HG03196 (cell line): Measurements from ENCODE around the gene NACA2.
"Not testable (repeated sequence)": the region's sequence is repeated elsewhere in the genome, so short reads cannot be mapped to it uniquely, and the experiment has no call there.

Experiments
- ATAC-seq: cut with Tn5 transposase; IDR thresholded peaks from one replicate; pipeline ENCODE4 v1.9.1; 2021; ENCODE audit not compliant: unreplicated experiment

Gene NACA2

DNA sequence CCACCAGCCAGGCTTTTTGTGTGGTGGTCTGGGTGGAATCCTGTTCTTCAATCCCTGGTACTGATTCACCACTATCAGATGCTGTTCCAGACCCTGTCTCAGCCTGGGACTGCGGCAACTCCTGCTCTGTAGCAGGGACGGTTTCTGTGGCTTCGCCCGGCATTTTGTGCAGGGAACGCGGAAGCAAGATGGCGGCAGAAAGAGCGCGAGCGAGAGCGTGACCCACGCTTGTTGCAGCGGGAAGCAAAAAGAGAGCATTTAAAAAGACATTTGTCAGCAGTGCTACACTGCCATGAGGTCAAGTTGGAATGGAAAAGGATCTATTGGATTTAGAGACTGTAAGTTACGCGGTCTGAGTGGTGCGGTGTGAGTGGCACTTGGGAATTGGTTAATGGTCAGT, at the start of gene NACA2:
NACA2 (minus strand) TSS at position 202 of the 400 bp plus-strand sequence; CDS start at position 163, 39 bp downstream.
- no peak for ATAC-seq

DNA sequence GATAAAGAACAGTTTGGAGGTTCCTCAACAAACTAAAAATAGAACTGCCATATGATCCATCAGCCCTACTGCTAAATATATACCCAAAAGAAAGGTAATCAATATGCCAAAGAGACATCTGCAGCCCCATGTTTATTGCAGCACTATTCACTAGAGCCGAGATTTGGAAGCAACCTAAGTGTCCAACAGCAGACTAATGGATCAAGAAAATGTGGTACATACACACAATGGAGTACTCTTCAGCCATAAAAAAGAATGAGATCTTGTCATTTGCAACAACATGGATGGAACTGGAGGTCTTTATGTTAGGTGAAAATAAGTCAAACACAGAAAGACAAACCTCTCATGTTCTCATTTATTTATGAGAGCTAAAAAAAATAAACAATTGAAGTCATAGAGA, 48.8 kb upstream of the NACA2 start:
- ATAC-seq = no peak

DNA sequence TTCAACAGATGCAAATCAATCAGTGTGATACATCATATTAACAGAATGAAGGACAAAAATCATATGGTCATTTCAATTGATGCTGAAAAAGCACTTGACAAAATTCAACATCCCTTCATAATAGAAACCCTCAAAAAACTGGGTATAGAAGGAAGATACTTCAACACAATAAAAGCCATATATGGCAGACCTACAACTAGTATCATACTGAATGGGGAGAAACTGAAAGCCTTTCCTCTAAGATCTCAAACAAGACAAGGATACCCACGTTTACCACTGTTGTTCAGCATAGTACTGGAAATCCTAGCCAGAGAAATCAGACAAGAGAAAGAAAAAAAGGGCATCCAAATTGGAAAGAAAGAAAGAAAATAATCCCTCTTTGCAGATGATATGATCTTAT, 47.1 kb upstream of the NACA2 start:
- no peak for ATAC-seq

DNA sequence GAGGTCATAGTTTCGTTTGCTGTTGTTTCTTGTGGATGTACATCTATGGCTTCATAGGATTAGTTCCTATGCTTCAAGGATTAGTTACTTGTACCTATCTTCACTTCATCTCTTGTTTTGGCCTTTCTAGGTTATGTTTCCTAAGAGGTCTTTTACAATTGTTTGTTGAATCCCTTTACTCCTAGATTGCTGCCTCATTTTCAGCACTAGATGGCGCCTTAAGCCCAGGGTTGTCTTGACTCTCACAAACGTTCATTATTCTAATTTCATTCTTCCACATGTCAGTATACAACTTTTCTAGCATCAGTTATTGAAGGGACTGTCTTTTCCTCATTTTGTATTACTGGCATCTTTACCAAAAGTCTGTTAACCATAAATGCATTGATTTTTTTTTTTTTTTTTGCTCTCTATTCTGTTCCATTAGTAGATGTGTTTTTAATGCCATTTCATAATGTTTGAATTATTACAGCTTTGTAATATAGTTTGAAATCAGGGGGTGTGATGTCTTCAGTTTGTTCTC, 45.0 kb upstream of the NACA2 start:
- no peak for ATAC-seq

DNA sequence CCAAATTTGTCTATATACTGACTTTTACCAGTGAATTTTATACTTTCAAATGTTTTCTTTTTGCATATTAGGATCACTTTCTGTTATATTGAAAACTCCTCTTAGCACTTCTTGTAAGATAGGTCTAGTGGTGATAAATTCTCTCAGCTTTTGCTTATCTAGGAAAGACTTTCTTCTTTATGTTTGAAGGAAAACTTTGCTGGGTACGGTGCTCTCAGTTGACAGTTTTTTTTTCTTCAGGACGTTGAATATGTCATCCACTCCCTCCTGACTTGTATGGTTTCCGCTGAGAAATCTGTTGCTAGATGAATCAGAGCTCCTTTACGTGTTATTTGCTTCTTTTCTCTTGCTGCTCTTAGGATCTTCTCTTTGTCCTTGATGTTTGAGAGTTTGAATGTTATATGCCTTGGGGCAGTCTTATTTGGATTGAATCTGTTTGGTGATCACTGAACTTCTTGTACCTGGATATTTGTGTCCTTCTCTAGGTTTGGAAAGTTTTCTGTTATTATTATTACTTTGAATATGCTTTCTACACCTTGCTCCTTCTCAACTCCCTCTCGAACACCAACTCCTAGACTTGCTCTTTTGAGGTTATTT, 44.0 kb upstream of the NACA2 start:
- no peak for ATAC-seq

DNA sequence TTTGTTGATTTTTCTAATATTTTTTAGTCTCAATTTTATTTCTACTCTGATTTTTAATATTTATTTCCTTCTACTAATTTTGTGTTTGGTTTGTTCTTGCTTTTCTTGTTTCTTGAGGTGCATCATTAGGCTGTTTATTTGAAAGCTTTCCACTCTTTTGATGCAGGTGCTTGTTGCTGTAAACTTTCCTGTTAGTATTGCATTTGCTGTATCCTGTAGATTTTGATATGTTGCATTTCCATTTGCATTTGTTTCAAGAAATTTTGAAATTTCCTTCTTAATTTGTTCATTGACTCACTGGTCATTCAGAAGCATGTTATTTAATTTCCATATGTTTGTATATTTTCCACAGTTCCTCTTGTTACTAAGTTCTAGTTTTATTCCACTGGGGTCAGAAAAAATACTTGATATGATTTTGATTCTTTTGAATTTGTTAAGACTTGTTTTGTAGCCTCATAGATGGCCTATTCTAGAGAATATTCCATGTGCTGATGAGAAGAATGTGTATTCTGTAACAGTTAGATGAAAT, 43.1 kb upstream of the NACA2 start:
- ATAC-seq = no peak

DNA sequence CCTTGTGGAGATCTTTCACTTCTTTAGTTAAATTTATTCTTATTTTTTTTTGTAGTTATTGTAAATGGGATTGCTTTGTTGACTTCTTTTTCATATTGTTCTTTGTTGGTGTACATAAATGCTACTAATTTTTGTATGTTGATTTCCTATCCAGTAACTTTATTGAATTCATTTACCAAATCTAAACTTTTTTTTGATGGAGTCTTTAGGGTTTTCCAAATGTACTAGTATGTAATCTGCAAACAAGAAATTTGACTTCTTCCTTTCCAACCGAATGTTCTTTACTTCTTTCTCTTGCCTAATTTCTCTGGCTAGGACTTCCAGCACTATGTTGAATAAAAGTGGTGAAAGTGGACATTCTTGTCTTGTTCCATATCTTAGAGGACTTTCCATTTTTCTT, 41.8 kb upstream of the NACA2 start:
- ATAC-seq = no peak

DNA sequence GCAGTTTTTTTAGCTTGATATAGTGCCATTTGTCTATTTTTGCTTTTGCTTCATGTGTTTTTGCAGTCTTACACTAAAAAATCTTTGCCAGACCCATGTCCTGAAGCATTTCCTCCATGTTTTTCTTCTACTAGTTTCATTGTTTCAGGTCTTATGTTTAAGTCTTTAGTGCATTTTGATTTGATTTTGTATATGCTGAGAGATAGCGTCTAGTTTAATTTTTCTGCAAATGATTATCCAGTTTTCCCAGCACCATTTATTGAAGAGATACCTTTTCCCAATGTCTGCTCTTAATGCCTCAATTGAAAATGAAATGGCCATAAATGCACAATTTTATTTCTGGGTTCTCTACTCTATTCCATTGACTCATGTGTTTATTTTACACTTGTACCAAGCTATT, 40.8 kb upstream of the NACA2 start:
- ATAC-seq = no peak

DNA sequence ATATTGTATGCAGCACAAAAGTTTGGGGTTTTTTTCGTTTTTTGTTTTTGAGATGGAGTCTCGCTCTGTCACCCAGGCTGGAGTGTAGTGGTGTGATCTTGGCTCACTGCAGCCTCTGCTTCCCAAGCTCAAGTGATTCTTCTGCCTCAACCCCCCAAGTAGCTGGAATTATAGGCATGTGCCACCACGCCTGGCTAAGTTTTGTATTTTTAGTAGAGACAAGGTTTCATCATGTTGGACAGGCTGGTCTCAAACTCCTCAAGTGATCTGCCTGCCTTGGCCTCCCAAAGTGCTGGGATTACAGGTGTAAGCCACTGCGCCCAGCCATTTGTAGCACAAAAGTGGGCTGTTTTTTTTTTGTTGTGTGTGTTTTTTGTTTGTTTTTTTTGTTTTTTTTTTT, 37.1 kb upstream of the NACA2 start:
- ATAC-seq = not testable (repeated sequence)

DNA sequence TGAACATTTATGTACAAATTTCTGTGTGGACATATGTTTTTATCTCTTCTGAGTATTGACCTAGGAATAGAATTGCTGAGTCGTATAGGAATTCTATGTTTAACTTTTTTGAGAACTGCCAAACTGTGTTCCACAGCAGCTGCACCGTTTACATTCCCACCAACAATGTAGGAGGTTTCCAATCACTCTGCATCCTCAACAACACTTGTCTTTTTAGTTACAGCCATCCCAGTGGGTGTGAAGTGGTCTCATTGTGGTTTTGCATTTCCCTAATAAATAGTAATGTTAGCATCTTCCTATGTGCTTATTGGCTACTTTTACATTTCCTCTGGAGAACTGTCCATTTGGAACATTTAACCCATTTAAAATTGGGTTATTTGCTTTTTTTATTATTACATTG, 36.6 kb upstream of the NACA2 start:
- ATAC-seq = no peak

DNA sequence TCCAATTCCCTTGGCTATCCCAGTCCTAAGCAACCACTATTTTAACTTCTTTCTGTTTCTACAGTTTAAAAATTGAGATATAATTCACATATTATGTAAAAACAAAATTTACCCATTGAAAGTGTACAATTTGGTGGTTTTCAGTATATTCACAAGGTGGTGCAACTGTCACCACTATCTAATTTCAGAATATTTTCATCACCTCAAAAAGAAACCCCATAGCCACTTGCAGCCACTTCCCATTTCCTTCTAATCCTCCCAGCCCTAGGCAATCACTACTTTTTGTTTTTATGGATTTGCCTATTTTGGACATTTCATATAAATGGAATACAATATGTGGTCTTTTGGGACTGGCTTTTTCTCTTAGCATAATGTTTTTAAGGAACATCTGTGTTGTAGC, 36.1 kb upstream of the NACA2 start:
- no peak for ATAC-seq

DNA sequence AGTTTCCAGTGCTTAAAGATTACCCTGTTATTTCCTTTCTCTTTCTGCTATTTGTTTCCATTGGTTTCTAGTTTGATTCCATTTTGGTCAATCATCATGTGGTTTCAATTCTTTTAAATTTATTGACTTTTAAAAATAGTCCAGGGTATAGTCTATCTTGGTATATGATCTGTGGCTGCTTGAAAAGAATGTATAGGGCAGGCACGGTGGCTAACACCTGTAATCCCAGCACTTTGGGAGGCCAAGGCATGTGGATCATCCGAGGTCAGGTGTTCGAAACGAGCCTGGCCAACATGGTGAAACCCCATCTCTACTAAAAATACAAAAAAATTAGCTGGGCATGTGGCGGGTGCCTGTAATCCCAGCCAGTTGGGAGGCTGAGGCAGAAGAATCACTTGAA, 34.5 kb upstream of the NACA2 start:
- no peak for ATAC-seq

DNA sequence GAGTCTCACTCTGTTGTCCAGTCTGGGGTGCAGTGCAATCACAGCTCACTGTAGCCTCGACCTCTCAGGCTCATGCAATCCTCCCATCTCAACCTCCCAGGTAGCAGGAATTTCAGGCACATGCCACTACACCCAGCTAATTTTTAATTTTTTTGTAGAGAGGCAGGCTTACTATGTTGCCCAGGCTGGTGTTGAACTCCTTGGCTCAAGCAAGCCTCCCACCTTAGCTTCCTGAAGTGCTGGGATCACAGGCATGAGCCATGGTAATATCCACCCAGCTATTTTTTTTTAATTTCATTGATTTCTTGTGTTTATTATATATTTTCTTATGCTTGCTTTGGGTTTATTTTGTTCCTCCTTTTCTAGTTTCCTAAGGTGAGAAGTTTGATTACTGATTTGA, 33.9 kb upstream of the NACA2 start:
- ATAC-seq = no peak

DNA sequence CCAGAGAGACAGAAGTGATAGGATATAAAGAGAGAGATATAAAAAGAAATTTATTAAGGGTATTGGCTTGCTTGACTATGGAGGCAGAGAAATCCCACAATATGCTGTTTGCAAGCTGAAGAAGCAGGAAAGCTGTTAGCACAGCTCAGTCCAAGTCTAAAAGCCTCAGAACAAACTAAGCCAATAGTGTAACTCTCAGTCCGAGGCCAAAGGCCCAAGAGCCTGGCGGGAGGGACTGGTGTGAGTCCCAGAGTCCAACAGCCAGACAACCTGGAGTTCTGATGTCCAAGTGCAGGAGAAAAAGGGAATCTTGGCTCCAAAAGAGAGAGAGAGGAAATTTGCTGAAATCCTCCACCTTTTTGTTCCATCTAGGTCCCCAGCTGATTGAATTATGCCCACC, 30.3 kb upstream of the NACA2 start:
- ATAC-seq = no peak

DNA sequence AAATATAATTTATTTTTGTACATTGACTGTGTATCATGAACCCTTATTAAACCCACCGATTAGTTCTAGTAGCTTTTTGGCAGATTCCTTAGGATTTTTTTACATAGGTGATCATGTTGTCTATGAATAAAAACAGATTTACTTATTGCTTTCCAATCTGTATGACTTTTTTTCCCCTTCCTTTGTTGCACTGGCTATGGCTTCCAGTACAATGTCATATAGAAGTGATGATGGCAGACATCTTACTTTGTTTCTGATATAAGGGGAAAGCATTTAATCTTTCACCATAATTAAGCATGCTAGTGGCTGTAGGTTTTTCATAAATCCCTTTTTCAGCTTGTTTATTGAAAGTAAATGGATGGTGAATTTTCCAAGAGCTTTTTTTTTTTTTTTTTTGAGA, 28.9 kb upstream of the NACA2 start:
- no peak for ATAC-seq

DNA sequence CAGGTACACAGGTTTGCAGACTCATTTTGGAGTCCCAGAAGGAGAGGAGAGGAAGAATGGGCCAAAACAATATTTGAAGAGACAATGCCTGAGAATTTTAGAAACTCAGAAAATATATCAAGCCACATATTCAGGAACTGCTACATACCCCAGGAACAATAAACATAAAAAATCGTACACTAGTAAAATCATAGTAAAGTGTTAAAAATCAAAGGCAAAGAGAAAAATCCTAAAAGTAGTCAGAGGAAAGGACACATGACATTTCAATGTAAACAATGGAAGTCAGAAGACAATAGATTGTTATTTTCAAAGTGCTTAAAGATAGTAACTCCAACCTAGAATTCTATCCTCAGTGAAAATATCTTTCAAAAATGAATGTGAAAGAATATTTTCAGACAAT, 28.5 kb upstream of the NACA2 start:
- ATAC-seq = no peak

DNA sequence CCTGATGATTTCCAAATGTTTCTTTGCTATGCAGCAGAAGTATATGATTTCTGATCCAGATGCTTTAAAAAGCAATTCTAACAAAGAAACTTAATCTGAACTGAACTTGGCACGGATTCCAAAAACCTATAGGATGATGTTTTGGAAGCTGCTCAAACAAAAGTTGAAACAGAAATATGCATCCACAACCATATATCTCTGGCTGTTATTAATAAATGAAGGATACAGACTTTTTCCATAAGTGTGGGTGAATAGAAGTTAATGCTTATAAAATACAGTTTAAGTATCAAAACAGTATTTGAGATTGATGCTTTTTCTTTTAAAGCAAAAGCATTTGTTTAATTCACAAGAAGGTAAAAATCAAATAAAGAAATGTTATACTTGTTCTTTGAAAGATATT, 27.9 kb upstream of the NACA2 start:
- ATAC-seq = no peak

DNA sequence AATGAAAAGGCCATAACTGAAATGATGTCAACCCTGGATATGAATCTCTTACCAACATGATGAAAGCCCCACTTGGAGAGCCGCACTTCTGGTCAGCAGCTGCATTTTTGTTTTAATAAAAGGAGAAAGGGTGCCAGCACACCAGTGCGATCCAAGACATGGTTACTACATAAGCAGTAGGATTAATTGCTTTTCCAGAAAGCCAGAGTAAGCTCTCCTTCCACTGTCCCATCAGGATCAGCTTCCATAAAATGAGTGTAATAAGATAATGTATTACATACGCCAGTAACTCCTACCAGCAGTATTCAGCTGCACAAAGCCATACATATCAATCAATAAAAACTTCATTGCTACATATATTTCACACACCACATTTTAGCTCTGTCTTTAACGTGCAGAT, 26.3 kb upstream of the NACA2 start:
- no peak for ATAC-seq

DNA sequence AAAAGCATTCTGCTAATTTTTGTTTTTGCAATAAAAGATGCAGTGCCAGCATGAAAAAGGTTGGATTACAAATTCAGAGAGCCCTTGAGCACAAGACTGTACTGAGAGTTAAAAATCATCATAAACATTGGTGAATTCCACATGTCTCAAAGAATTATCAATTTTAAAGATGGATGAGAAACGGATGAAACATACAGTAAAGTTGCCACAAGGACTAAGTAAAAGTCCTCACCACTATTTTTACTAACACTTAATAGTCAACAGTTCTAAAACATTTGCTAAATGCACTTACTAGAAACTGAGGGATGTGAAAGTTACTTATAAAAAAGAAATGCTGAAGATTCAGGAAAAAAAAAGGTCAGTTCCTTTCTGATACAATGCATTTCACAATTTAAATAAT, 25.8 kb upstream of the NACA2 start:
- no peak for ATAC-seq

DNA sequence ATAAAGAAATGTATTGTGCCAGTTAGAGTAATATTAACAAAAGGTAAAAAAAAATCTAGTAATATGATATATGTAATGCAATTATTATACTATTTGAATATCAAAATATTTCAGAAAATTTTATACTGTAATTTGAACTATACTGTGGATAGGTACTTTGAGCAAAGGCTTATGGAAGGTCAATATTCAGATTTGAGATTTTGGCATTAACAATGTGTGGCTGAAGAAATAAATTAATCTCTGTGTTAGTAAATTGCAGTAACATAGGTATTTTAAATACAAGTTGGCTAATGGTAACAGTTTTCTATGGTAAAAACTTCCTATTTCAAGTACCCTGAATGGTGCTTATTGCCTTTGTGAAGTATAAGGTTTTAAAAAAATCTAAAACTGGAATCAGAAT, 23.2 kb upstream of the NACA2 start:
- no peak for ATAC-seq

DNA sequence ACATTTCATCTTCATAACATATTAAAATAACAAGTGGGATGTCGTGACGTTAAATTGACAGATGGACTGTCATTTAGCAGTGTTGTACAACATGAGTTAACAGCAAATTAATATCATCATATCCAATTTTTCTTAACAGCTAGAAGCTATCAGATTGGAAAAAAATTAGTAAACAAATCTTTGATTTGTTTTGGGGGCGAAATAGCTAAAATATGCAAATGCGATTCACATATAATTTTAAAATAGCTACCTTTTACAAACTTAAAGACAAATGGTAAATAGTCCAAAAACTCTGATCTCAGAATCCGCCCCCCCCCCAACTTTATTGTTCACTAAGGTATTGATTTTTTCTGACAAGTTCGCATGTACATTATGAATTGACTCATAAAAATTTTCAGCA, 20.3 kb upstream of the NACA2 start:
- ATAC-seq = no peak

DNA sequence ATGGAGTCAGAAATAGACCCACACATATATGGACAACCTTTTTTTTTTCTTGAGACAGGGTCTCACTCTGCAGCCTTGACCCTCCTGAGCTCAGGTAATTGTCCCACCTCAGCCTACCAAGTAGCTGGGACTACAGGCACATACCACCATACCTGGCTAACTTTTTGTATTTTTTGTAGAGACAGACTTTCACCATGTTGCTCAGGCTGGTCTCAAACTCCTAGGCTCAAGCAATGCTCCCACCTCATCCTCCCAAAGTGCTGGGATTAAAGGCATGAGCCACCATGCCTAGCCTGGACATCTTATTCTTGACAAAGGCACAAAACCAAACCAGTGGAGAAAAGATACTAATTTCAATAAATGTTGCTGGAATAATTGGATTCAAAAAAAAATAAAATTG, 14.7 kb upstream of the NACA2 start:
- ATAC-seq = no peak

DNA sequence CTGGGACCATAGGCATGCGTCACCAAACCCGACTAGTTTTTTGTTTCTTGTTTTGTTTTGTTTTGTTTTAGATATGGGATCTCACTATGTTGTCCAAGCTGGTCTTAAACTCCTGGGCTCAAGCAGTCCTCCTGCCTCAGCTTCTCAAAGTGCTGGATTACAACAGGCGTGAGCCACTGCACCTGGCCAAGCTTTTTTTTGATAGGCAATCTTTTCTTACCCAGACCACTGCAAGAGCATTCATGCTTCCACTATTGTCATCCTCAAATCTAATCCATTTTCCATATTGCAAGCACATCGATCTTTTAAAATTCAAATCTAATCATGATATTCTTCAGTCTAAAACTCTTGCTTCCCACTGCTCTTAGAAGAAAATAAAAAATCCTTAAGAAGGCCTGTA, 10.3 kb upstream of the NACA2 start:
- ATAC-seq = no peak
